MM.1S (cell line): ENCODE measurements around the gene GGPS1.
"Not testable (repeated sequence)": the region's sequence is repeated elsewhere in the genome, so short reads cannot be mapped to it uniquely, and the experiment has no call there.

Source experiments
- CTCF ChIP-seq: fragments of 300-600 bp; sonication (generic); IDR thresholded peaks from 2 replicates; pipeline ENCODE4 v1.5.1; 2016; ENCODE audit warnings: antibody characterized with exemption, low read length, mixed read lengths
- EZH2 ChIP-seq: fragments of 300-600 bp; sonication (generic); optimal IDR thresholded peaks from 2 replicates; pipeline ENCODE3; 2017; ENCODE audit warnings: low read depth, mild to moderate bottlenecking, antibody characterized with exemption, low read length, mixed read lengths
- EZH2phosphoT487 ChIP-seq: fragments of 300-600 bp; sonication (generic); IDR thresholded peaks from 2 replicates; pipeline ENCODE4 v1.6.1; 2018; ENCODE audit warnings: antibody characterized with exemption, low read length

GRCh38 chr1:235378134-235378735 is 49.9 kb downstream of the GGPS1 start:
- TF ChIP-seq EZH2, CTCF, EZH2phosphoT487: not testable (repeated sequence)
